ENCODE data around the gene ITGB4.

Gene ITGB4

GRCh38 chr17:75785016-75785890 lies 64.0 kb downstream of the ITGB4 start:
- DNase-seq (ENCODE audit: low read depth, low spot score): peak; percentile 98

- no peak for DNase-seq (ENCODE audit: low read depth, low spot score)
These were observed 70.0 kb downstream of the ITGB4 start for GRCh38 chr17:75791254-75791653.

- DNase-seq (ENCODE audit: low read depth, low spot score): no peak
These were observed 72.2 kb downstream of the ITGB4 start for GRCh38 chr17:75793460-75793859.

- DNase-seq (ENCODE audit: low read depth, low spot score): no peak
These were observed 74.8 kb downstream of the ITGB4 start for GRCh38 chr17:75795820-75796607.

GRCh38 chr17:75799402-75799801 lies 78.1 kb downstream of the ITGB4 start:
- no peak for DNase-seq (ENCODE audit: low read depth, low spot score)

- no peak for DNase-seq (ENCODE audit: low read depth, low spot score)
These were observed 82.6 kb downstream of the ITGB4 start for GRCh38 chr17:75803883-75804282.

- DNase-seq (ENCODE audit: low read depth, low spot score): peak; percentile 18
These were observed 85.7 kb downstream of the ITGB4 start for GRCh38 chr17:75806822-75807500.

All from ELF-1 (cell line).